ENCODE data around the gene MED15. TPM values are rescaled to one million over a fixed set of nuclear protein-coding genes. Genes with fewer than 3 reads are reported as not detected.

The MED15 gene
- total RNA-seq, 8 experiments from 2014 or later: 14.3 to 48.2 (median 22.8) TPM

DNA sequence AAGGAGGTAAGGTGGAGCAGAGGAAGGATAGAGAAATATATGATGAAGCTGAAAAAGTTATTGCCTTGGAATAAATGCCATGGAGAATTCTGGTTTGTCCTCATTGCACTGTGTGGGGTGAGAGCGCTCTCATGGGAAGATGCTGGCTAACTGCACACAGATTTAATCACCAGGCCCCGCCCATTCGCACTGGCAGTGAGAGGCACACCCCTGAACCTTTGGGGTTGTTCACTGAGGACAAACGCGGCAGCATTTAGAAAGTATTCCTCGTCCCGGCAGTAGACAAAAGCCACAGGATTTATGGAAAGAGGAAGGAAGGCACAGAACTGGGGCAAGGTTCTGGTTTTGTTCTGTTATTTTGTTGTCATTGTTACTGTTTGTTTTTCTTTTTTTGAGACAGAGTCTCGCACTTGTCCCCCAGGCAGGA lies 70.2 kb downstream of the MED15 start:
- 12 to 93% (median 60%) methylated on average over 2 to 7 of the region's 8 CpGs; no CpG with 5 or more reads in 4 of the 10 experiments for WGBS, 10 experiments
- H3K4me3 ChIP-seq: no peak overlapping the region
- ATAC-seq (replicated peaks in 6 of 8): peak in 2 of 8 experiments; percentile 81 to 88
- H3K27ac ChIP-seq: no peak overlapping the region
- no peaks in the 10 kb centered on the region for H3K4me1 ChIP-seq (replicated peaks in 1 of 2)
- in situ Hi-C loops (cut with MboI; ENCODE audit: low pct_unique_long_range_greater_than_20kb in 2 of 9, low sequenced_read_pairs in 9 of 9, unreplicated experiment in 9 of 9): no loop called here

DNA sequence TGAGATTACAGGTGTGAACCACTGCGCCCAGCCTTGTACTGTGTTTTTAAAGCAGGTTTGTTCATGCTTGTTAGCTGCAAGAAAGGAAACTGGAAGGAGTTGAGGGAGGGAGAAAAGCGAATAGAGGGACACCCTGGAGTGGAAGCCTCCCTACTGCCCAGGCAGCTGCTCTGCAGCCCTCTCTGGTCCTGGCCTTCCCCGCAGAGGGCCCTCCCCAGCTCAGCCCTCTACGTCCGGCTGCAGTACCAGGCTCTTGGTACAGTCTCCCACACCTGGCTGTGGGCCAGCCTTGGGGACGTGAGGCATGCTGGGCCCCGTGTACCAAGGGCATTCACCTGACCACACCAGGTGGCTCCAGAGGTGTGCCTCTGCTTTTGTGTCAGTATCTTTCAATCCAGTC lies 70.8 kb downstream of the MED15 start:
- Histone ChIP-seq H3K27ac (peak overlapping the region in 1 of 2 donors; percentile 24), H3K4me1 (replicated peaks in 1 of 2) (no peaks in the 10 kb centered on the region), H3K4me3 (no peak overlapping the region)
- in situ Hi-C loops (cut with MboI; ENCODE audit: low pct_unique_long_range_greater_than_20kb in 2 of 9, low sequenced_read_pairs in 9 of 9, unreplicated experiment in 9 of 9): no loop called here
- no peak for ATAC-seq (replicated peaks in 6 of 8)
- WGBS, 10 experiments: 96 to 100% methylated on average over 1 to 3 of the region's 7 CpGs; no CpG with 5 or more reads in 8 of the 10 experiments

DNA sequence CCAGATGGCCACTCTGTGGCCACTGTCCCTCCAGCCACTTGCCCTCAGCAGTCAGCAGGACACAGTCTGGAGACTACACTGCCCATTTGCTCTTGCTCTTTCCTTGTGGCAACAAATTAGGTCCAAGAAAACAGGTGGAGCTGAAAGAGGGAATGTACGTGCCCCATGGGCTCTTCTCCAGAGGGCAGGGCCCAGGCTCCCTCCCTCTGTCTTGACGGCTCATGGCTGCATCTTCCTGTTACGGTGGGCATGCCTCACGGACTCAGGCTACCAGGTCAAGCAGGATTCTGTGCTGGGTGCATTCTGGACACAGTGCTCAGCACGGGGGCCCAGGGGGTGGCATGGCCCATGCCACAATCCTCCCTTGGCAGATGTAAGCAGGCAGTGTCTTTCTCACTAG lies 71.3 kb downstream of the MED15 start:
- whole genome bisulfite sequencing, 10 experiments: 80 to 100% (median 91%) methylated on average over 1 to 4 of the region's 5 CpGs; no CpG with 5 or more reads in 6 of the 10 experiments
- in situ Hi-C loops (cut with MboI; ENCODE audit: low pct_unique_long_range_greater_than_20kb in 2 of 9, low sequenced_read_pairs in 9 of 9, unreplicated experiment in 9 of 9): no loop called here

DNA sequence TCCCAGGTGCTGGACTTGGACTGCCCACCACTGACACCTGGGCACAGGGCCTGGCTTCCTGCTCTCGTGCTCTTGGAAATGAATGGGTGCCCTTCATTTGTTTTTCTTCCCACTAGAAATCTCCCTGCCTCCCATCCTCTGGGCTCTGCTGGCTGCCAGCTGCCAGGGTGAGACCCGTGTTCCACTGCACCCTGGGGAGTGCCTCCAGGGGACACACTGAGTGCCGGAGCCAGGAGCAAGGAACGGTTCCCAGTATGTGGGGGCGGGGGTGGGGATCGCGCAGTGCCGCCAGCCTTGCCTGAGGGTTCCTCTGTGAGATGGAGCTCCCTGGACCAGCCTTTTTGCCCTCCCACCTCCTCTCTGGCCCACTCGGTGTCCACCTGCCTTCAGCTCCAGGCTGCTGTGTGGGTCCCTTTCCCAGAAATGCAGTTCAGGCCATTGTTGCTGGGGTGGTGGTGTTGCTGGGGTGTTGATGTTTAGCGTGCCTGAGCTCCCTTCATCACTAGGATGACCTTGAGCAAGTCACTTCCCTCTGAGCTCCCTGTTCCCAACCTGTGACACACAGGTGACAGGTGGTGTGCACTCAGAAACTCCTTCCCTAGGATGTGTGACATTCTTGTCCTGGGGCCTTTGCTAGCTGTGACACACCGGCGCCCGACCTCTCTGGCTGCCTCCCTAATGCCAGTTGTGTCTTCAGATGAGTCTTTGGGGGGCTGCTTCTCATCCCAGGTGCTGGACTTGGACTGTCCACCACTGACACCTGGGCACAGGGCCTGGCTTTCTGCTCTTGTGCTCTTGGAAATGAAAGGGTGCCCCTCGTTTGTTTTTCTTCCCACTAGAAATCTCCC lies 72.1 kb downstream of the MED15 start:
- no peak overlapping the region for H3K27ac ChIP-seq
- in situ Hi-C loops (cut with MboI; ENCODE audit: low pct_unique_long_range_greater_than_20kb in 2 of 9, low sequenced_read_pairs in 9 of 9, unreplicated experiment in 9 of 9): no loop called here
- no peak for ATAC-seq (replicated peaks in 6 of 8)
- 72 to 100% (median 93%) methylated on average over 1 to 4 of the region's 14 CpGs; no CpG with 5 or more reads in 5 of the 10 experiments for WGBS, 10 experiments
- no peaks in the 10 kb centered on the region for H3K4me1 ChIP-seq (replicated peaks in 1 of 2)
- H3K4me3 ChIP-seq: no peak overlapping the region

More for the DNA sequence above, 71.3 kb downstream of the MED15 start:
- Histone ChIP-seq H3K27ac (no peak overlapping the region), H3K4me3 (no peak overlapping the region), H3K4me1 (replicated peaks in 1 of 2) (no peaks in the 10 kb centered on the region)
- ATAC-seq (replicated peaks in 6 of 8): no peak

DNA sequence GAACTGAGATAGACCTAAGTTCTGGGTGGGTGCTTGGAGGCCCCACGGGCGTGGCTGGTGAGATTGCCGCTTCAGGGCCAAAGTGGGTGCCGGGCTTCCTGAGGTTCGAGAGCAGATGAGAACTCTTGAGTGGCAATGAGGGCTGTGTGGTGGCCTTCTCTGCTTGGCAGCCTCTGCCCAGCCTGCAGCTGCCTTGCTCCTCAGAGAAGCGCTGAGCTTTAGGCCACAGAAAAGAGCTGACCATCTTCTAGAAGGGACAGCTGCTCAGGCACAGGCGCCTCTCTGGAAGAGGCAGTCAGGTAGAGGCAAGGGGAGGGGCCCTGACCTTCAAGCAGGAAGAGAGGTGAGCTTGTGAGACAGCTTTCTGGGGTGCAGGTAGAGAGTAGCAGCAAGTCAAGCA lies 72.8 kb downstream of the MED15 start:
- 71 to 100% (median 83%) methylated on average over 1 to 2 of the region's 7 CpGs; no CpG with 5 or more reads in 5 of the 10 experiments for WGBS, 10 experiments
- in situ Hi-C loops (cut with MboI; ENCODE audit: low pct_unique_long_range_greater_than_20kb in 2 of 9, low sequenced_read_pairs in 9 of 9, unreplicated experiment in 9 of 9): no loop called here
- Histone ChIP-seq H3K4me1 (replicated peaks in 1 of 2) (no peaks in the 10 kb centered on the region), H3K27ac (no peak overlapping the region), H3K4me3 (no peak overlapping the region)
- no peak for ATAC-seq (replicated peaks in 6 of 8)

DNA sequence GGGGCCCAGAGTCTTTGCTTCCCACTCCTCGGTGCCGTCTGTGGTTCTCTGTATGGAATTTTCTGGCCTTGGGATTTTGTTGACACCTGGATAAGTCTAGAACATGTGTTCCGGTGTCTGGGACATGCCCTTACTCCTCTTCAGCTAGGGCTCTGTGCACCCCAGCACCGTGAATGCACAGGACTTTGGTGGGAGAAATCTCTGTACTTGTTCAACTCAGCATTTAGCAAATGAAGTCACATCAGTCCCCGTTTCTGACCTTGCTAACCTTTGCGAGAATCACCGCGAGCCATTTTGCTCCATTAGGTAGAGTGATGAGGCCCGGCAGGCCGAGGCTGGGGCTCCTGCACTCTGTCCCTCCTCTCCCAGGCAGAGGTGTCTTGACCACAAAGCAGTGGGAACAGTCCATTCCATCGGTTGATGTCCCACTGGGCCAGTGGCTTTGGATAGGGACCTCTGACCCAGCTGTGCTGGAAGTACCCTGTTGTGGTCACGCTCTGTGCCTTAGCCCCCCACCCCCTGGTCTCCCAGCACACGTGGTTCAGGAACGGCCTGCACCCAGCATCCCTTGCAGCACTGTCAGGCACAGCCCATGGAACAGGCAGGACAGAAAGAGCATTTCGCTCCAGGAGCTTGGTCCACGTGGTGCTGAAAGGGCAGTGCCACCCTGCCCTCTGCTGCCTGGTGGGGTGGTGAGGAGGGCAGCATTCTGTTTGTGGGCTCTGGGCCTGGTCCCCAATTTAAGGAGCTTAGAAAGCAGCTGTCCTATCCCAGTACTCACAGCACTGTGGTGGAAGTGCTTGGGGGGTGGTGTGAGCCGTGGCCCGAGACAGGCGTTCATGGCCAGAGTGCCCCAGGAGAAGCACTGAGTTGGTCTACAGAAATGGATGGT lies 73.4 kb downstream of the MED15 start:
- no peak for ATAC-seq (replicated peaks in 6 of 8)
- H3K4me1 ChIP-seq (replicated peaks in 1 of 2): no peaks in the 10 kb centered on the region
- 60 to 100% (median 87%) methylated on average over 1 to 5 of the region's 19 CpGs; no CpG with 5 or more reads in 4 of the 10 experiments for WGBS, 10 experiments
- H3K27ac ChIP-seq: peak overlapping the region; percentile 25 to 44
- H3K4me3 ChIP-seq: no peak overlapping the region
- in situ Hi-C loops (cut with MboI; ENCODE audit: low pct_unique_long_range_greater_than_20kb in 2 of 9, low sequenced_read_pairs in 9 of 9, unreplicated experiment in 9 of 9): no loop called here

DNA sequence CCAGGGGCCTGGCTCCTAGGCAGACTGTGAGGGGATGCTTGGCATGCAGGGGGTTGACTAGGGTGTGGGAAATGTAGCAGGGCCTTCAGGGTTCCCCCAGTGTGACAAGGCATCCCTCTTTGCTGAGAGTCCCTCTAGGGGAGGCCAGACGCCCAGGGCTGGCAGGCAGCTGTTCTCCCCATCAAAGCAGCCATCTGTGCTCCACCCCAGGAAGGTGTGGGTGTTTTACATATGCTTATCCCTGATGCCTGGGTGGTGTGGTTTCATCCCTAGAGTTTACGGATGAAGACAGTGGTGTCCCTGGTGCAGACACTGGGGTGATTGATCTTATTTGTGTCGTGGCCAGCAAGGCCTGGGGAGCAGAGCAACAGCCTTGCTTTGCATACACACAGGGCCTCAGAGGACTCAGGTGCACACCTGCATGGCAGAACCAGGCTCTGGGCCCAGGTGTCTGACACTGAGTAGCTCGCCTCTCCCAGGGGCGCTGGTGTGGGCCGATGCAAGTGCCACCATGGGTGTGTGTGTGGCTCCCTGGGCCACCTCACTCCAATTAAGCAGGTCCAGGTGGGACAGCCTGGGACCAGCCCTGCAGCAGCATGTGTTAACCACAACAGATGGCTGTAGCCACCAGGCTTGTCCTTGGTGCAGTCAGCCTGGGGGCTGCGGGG lies 74.2 kb downstream of the MED15 start:
- peak in 4 of 8 experiments; percentile 7 to 46 (median 26) for ATAC-seq (replicated peaks in 6 of 8)
- in situ Hi-C loops (cut with MboI; ENCODE audit: low pct_unique_long_range_greater_than_20kb in 2 of 9, low sequenced_read_pairs in 9 of 9, unreplicated experiment in 9 of 9): no loop called here

DNA sequence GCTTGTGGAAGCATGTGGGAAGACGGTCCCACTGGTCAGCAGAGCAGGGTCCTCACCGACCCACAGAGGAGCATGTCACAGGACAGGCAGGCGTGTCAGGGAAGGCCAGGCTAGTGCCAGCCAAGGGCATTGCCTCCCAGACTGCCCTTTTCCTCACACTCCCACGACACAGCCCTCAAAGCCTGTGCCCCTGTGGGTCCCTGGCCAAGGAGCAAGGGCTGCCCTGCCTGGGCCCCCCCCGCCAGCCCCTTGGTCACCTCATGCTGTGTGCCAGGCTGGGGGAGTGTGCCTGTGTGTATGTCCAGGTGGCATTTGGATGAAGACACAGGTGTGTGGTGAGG lies 74.7 kb downstream of the MED15 start:
- WGBS, 10 experiments: 80% methylated on average over 1 of the region's 5 CpGs; no CpG with 5 or more reads in 9 of the 10 experiments
- H3K27ac ChIP-seq: no peak overlapping the region
- no peaks in the 10 kb centered on the region for H3K4me1 ChIP-seq (replicated peaks in 1 of 2)
- H3K4me3 ChIP-seq: no peak overlapping the region
- peak in 1 of 8 experiments; percentile 12 for ATAC-seq (replicated peaks in 6 of 8)
- in situ Hi-C loops (cut with MboI; ENCODE audit: low pct_unique_long_range_greater_than_20kb in 2 of 9, low sequenced_read_pairs in 9 of 9, unreplicated experiment in 9 of 9): no loop called here

More for the DNA sequence above, 74.2 kb downstream of the MED15 start:
- Histone ChIP-seq H3K4me3 (no peak overlapping the region), H3K27ac (no peak overlapping the region), H3K4me1 (replicated peaks in 1 of 2) (no peaks in the 10 kb centered on the region)
- WGBS, 10 experiments: no CpG with 5 or more reads among the region's 7 CpGs

DNA sequence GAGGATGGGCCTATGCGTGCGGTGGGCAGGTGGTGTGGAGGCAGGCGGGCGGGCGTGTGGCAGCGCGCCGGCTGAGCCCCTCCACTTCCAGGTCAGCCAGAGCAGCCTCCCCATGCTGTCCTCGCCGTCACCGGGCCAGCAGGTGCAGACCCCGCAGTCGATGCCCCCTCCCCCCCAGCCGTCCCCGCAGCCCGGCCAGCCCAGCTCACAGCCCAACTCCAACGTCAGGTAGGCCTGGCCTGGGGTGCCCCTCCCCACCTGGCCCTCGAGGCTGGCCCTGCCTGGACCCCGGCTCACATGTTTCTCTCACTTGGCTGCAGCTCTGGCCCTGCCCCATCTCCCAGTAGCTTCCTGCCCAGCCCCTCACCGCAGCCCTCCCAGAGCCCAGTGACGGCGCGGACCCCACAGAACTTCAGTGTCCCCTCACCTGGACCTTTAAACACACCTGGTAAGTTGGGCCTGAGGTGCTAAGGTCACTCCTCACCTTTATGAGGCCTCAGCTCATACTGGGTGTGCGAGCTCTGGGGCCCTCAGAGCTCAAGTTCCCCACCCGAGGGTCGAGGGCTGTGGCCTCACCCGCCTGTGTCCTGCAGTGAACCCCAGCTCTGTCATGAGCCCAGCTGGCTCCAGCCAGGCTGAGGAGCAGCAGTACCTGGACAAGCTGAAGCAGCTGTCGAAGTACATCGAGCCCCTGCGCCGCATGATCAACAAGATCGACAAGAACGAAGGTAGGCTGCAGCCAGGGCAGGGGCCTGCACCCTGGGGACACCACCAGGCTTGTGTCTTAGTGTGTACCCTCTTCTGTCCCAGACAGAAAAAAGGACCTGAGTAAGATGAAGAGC lies 75.3 kb downstream of the MED15 start:
- H3K4me1 ChIP-seq (replicated peaks in 1 of 2): no peaks in the 10 kb centered on the region
- 100% methylated on average over 1 to 6 of the region's 33 CpGs; no CpG with 5 or more reads in 7 of the 10 experiments for WGBS, 10 experiments
- peak overlapping the region in 1 of 2 donors; percentile 46 for H3K27ac ChIP-seq
- in situ Hi-C loops (cut with MboI; ENCODE audit: low pct_unique_long_range_greater_than_20kb in 2 of 9, low sequenced_read_pairs in 9 of 9, unreplicated experiment in 9 of 9): no loop called here
- peak in 1 of 8 experiments; percentile 3 for ATAC-seq (replicated peaks in 6 of 8)
- H3K4me3 ChIP-seq: no peak overlapping the region

DNA sequence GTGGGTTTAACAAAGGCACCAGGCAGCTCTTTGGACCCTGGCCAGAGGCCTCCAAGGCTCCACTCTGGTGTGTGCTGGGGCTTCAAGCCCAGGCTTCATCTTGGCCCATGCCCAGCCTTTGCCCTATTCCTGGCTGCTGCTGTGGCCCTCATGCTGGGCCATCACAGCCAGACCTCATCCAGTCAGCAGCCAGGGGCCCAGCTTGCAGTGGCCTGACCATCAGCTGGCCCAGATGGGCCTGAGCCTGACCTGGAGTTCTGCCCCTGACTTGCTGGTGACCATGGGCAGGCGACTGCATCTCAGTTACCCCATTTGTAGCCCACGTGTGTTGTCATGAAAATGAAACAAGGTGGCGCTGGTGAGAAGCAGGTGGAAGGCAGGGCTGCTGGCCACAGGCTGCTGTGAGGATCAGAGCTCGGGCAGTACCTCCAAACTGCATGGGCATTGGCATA lies 76.1 kb downstream of the MED15 start:
- WGBS, 10 experiments: 65 to 100% (median 91%) methylated on average over 1 to 4 of the region's 4 CpGs; no CpG with 5 or more reads in 6 of the 10 experiments
- no peak overlapping the region for H3K4me3 ChIP-seq
- H3K27ac ChIP-seq: peak overlapping the region in 1 of 2 donors; percentile 33
- ATAC-seq (replicated peaks in 6 of 8): peak in 1 of 8 experiments; percentile 23
- in situ Hi-C loops (cut with MboI; ENCODE audit: low pct_unique_long_range_greater_than_20kb in 2 of 9, low sequenced_read_pairs in 9 of 9, unreplicated experiment in 9 of 9): no loop called here
- H3K4me1 ChIP-seq (replicated peaks in 1 of 2): no peaks in the 10 kb centered on the region

DNA sequence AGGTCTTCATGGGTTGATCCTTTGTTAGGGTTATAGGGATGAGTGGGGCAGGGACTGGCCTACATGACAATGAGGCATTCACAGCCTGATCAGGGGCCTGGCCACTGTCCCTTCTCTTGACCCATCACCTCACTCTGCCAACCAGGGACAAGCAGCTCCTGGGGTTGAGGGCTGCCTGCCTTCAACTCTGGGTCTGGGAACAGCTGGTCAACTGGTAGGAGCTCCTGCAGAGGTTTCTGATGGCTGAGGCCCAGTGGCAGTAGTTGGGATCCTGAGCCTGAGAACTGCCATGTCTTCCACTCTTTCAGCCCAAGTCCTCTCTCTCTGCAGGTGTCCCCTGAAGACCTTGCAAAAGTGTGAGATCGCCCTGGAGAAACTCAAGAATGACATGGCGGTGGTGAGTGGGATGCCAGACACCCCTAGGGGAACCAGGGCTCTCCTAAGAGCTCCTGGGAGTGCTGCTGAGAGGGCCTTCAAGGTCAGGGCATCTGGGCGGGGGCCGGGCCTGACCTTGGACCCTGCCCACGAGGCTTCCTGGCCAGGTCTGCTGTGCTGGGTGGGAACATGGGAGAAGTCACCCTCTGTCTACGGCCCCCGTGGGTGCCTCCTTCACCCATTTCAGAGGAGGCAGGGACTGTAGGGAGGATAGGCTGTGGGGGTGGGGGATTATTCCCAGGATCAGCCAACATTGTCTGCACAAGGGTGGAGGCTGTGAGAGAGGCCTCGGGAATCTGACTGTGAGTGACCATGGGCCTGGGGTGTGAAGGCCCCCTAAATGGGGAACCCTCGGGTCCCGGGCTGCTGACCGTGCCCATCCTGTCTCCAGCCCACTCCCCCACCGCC lies 76.8 kb downstream of the MED15 start:
- in situ Hi-C loops (cut with MboI; ENCODE audit: low pct_unique_long_range_greater_than_20kb in 2 of 9, low sequenced_read_pairs in 9 of 9, unreplicated experiment in 9 of 9): no loop called here
- 97% methylated on average over 6 of the region's 12 CpGs; no CpG with 5 or more reads in 9 of the 10 experiments for WGBS, 10 experiments
- Histone ChIP-seq H3K27ac (peak overlapping the region in 1 of 2 donors; percentile 33), H3K4me1 (replicated peaks in 1 of 2) (no peaks in the 10 kb centered on the region), H3K4me3 (no peak overlapping the region)
- ATAC-seq (replicated peaks in 6 of 8): no peak

Data from motor neuron (in vitro differentiated cells).